Caco-2 (cell line): ENCODE data around the gene SLC15A2. TPM values are rescaled to one million over a fixed set of nuclear protein-coding genes. Genes with fewer than 3 reads are reported as not detected.
A peak's percentile ranks its signal among the peaks of the same experiment; 100 is the strongest.

ENCODE experiments used
- BruUV-seq: library from RNA; stranded (reverse); fragments of 400-500 nt; replicated peaks from 2 replicates; lab custom pipeline; 2021; lab: Mats Ljungman, UMichigan
- CTCF ChIA-PET: fragments of 300-600 bp; sonication (Branson Sonifier 250); formaldehyde crosslinking; loops from one replicate; lab custom pipeline; 2022; ENCODE audit warnings: antibody characterized with exemption; lab: Charles Lee
- POLR2A ChIA-PET: fragments of 300-600 bp; sonication (Branson Sonifier 250); formaldehyde crosslinking; loops from one replicate; lab custom pipeline; 2022; ENCODE audit warnings: antibody characterized with exemption; lab: Charles Lee
- DNase-seq, 2 experiments: peaks; one replicate each; pipeline versions ENCODE4 v3.0.0 to v3.0.0-alpha.2; 2020 to 2022
- H3K27me3 ChIP-seq: replicated peaks from 2 replicates; pipeline ENCODE4 v1.6.0; 2011; ENCODE audit warnings: low read length; ENCODE audit not compliant: control insufficient read depth, insufficient read depth
- H3K36me3 ChIP-seq: 2 replicates; pipeline ENCODE4 v1.5.1; 2011; ENCODE audit warnings: low read length; ENCODE audit not compliant: control insufficient read depth, insufficient read depth
- H3K4me1 ChIP-seq: fragments of 250-450 bp; sonication (Bioruptor Pico); 2 replicates; pipeline ENCODE4 v1.5.1; 2020; ENCODE audit warnings: mild to moderate bottlenecking
- H3K4me3 ChIP-seq: 2 replicates; pipeline ENCODE4 v1.5.1; 2011; ENCODE audit warnings: low read depth, mild to moderate bottlenecking, control low read depth, low read length
- H3K9me3 ChIP-seq: fragments of 250-450 bp; sonication (Bioruptor Pico); 2 replicates; pipeline ENCODE4 v1.5.1; 2020; ENCODE audit warnings: mild to moderate bottlenecking, moderate library complexity
- H3K27ac Mint-ChIP-seq: one replicate; pipeline ENCODE4 v1.8.0; 2022; ENCODE audit warnings: mixed read lengths; ENCODE audit not compliant: unreplicated experiment
- H3K27me3 Mint-ChIP-seq: one replicate; pipeline ENCODE4 v1.8.0; 2022; ENCODE audit warnings: mixed read lengths; ENCODE audit not compliant: insufficient read depth, unreplicated experiment
- H3K36me3 Mint-ChIP-seq: one replicate; pipeline ENCODE4 v1.8.0; 2022; ENCODE audit warnings: mild to moderate bottlenecking, mixed read lengths; ENCODE audit not compliant: insufficient read depth, unreplicated experiment
- H3K4me1 Mint-ChIP-seq: one replicate; pipeline ENCODE4 v1.8.0; 2022; ENCODE audit warnings: low read depth, mixed read lengths; ENCODE audit not compliant: unreplicated experiment
- H3K4me3 Mint-ChIP-seq: one replicate; pipeline ENCODE4 v1.8.0; 2022; ENCODE audit warnings: mild to moderate bottlenecking, moderate library complexity, mixed read lengths; ENCODE audit not compliant: unreplicated experiment
- H3K9me3 Mint-ChIP-seq: one replicate; pipeline ENCODE4 v1.8.0; 2022; ENCODE audit warnings: mixed read lengths; ENCODE audit not compliant: unreplicated experiment
- intact Hi-C: fragments of 100-400 bp; cut with micrococcal nuclease; formaldehyde crosslinking; loops from one replicate; pipeline ENCODE4 v1.10.0; 2022; ENCODE audit not compliant: unreplicated experiment
- total RNA-seq: library from RNA; stranded (reverse); gene quantifications from 2 replicates; pipeline ENCODE4 v1.2.3, GENCODE V29; 2022
- TF ChIP-seq, protein P1 (sequence below), 2 experiments: fragments of 200-600 bp in 1 of 2; IDR thresholded peaks; 1 replicate in 1 of 2; 2 replicates in 1 of 2; pipeline versions ENCODE4 v1.5.1 to v1.8.0; 2011 to 2022; ENCODE audit warnings: antibody characterized with exemption in 1 of 2, control low read depth in 1 of 2, inconsistent platforms in 1 of 2, low read depth in 1 of 2, low read length in 1 of 2, mild to moderate bottlenecking in 1 of 2, moderate library complexity in 1 of 2; ENCODE audit not compliant: insufficient read depth in 1 of 2, severe bottlenecking in 1 of 2, unreplicated experiment in 1 of 2

Gene SLC15A2
- total RNA-seq, 1 experiment from 2014 or later: 4.7 TPM

GRCh38 chr3:121942116-121942786 is 48.0 kb downstream of the SLC15A2 start:
- Histone ChIP-seq H3K4me1 (peaks cover 34% of the 10 kb centered on the region), H3K27me3 (no peaks in the 10 kb centered on the region), H3K9me3 (no peaks in the 10 kb centered on the region), H3K36me3 (no peaks in the 10 kb centered on the region), H3K4me3 (no peak overlapping the region)
- Mint-ChIP-seq H3K4me1 (no peaks in the 10 kb centered on the region), H3K27me3 (no peaks in the 10 kb centered on the region), H3K36me3 (no peaks in the 10 kb centered on the region), H3K27ac (no peak overlapping the region), H3K4me3 (no peak overlapping the region), H3K9me3 (no peaks in the 10 kb centered on the region)
- intact Hi-C loops: loop anchor here (5.0 kb wide), 1 partner anchor 45 kb away; no protein-coding TSS in a partner anchor
- POLR2A ChIA-PET: no interaction called here
- CTCF ChIA-PET: no interaction called here
- no peak for DNase-seq
- no TSS peak for BruUV-seq
- TF ChIP-seq, protein P1, sequence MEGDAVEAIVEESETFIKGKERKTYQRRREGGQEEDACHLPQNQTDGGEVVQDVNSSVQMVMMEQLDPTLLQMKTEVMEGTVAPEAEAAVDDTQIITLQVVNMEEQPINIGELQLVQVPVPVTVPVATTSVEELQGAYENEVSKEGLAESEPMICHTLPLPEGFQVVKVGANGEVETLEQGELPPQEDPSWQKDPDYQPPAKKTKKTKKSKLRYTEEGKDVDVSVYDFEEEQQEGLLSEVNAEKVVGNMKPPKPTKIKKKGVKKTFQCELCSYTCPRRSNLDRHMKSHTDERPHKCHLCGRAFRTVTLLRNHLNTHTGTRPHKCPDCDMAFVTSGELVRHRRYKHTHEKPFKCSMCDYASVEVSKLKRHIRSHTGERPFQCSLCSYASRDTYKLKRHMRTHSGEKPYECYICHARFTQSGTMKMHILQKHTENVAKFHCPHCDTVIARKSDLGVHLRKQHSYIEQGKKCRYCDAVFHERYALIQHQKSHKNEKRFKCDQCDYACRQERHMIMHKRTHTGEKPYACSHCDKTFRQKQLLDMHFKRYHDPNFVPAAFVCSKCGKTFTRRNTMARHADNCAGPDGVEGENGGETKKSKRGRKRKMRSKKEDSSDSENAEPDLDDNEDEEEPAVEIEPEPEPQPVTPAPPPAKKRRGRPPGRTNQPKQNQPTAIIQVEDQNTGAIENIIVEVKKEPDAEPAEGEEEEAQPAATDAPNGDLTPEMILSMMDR (IDR thresholded peaks at IDR 0.05; ENCODE audit: insufficient read depth in 1 of 2, low read depth in 1 of 2, low read length in 1 of 2, severe bottlenecking in 1 of 2, unreplicated experiment in 1 of 2): no peak

DNA sequence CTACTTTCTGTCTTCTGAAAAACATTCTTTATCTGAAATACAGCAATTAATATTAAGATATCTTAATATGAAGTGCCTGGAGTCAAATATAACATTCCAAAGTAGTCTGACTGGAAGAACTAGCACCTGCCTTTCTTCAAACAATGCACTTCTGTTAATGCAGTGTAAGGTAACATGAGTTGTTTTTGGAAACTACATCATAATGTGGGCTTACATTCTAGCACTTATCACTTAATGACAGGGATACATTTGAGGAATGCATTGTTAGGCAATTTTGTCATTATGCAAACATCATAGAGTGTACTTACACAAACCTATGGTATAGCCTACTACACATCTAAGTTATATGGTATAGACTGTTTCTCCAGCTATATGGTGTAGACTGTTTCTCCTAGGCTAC is 49.2 kb downstream of the SLC15A2 start:
- BruUV-seq: no TSS peak
- intact Hi-C loops: loop anchor here (5.0 kb wide), 1 partner anchor 46 kb away; no protein-coding TSS in a partner anchor
- no peaks in the 10 kb centered on the region for H3K36me3 Mint-ChIP-seq
- TF ChIP-seq, protein P1 (IDR thresholded peaks at IDR 0.05; ENCODE audit: insufficient read depth in 1 of 2, low read depth in 1 of 2, low read length in 1 of 2, severe bottlenecking in 1 of 2, unreplicated experiment in 1 of 2): no peak
- H3K4me3 ChIP-seq: no peak overlapping the region
- H3K27me3 Mint-ChIP-seq: no peaks in the 10 kb centered on the region
- H3K9me3 Mint-ChIP-seq: no peaks in the 10 kb centered on the region
- POLR2A ChIA-PET: no interaction called here
- no peaks in the 10 kb centered on the region for H3K27me3 ChIP-seq
- no peaks in the 10 kb centered on the region for H3K36me3 ChIP-seq
- no peak overlapping the region for H3K4me3 Mint-ChIP-seq
- no peaks in the 10 kb centered on the region for H3K9me3 ChIP-seq
- no peak overlapping the region for H3K27ac Mint-ChIP-seq
- CTCF ChIA-PET: no interaction called here
- DNase-seq: peak in 1 of 2 experiments; percentile 11
- no peaks in the 10 kb centered on the region for H3K4me1 Mint-ChIP-seq
- H3K4me1 ChIP-seq: peaks cover 34% of the 10 kb centered on the region

DNA sequence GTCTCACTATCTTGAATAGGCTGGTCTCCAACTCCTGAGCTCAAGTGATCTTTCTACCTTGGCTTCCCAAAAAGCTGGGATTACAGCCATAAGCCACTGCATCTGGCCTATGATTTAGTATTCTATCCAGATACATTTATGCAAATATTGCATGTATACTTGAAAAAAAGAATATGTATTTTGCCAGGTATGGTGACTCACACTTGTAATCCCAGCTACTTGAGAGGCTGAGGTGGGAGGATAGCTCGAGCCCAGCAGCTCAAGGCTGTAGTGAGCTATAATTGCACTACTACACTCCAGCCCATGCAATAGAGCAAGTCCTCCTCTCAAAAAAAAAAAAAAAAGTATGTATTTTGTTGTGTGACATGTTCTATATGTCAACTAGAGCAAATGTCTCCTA is 54.4 kb downstream of the SLC15A2 start:
- Histone ChIP-seq H3K4me3 (no peak overlapping the region), H3K36me3 (no peaks in the 10 kb centered on the region), H3K9me3 (no peaks in the 10 kb centered on the region), H3K4me1 (peaks cover 11% of the 10 kb centered on the region), H3K27me3 (no peaks in the 10 kb centered on the region)
- TF ChIP-seq, protein P1 (IDR thresholded peaks at IDR 0.05; ENCODE audit: insufficient read depth in 1 of 2, low read depth in 1 of 2, low read length in 1 of 2, severe bottlenecking in 1 of 2, unreplicated experiment in 1 of 2): no peak
- Mint-ChIP-seq H3K36me3 (no peaks in the 10 kb centered on the region), H3K27me3 (no peaks in the 10 kb centered on the region), H3K4me3 (no peak overlapping the region), H3K27ac (no peak overlapping the region), H3K9me3 (no peaks in the 10 kb centered on the region), H3K4me1 (no peaks in the 10 kb centered on the region)
- ChIA-PET CTCF (no interaction called here), POLR2A (no interaction called here)
- no TSS peak for BruUV-seq
- DNase-seq: no peak
- intact Hi-C loops: no loop called here
